Sigmoid colon (tissue), 4 donors: Measurements from ENCODE around the gene SYPL1.

ENCODE experiments used
- CTCF ChIP-seq, 4 experiments: fragments of 450-650 bp in 3 of 4; fragments of 200-600 bp in 1 of 4; IDR thresholded peaks; one replicate each; pipeline ENCODE4 v1.5.1; 2016 to 2019; ENCODE audit warnings: antibody characterized with exemption in 4 of 4, mild to moderate bottlenecking in 3 of 4, moderate library complexity in 2 of 4
- EP300 ChIP-seq, 4 donors: sonication (generic); formaldehyde crosslinking; IDR thresholded peaks; one replicate each; pipeline ENCODE4 v1.6.1; 2017; ENCODE audit warnings: antibody characterized with exemption in 4 of 4
- POLR2A ChIP-seq, 2 donors: fragments of 450-650 bp; IDR thresholded peaks; one replicate each; pipeline ENCODE4 v1.6.1; 2016; ENCODE audit warnings: antibody characterized with exemption in 2 of 2, mild to moderate bottlenecking in 2 of 2, moderate library complexity in 2 of 2
- POLR2AphosphoS5 ChIP-seq, 4 donors: sonication (generic); formaldehyde crosslinking; IDR thresholded peaks; one replicate each; pipeline ENCODE4 v1.6.1; 2017; ENCODE audit warnings: antibody characterized with exemption in 4 of 4

GRCh38 chr7:106065575-106066500 lies 46.3 kb downstream of the SYPL1 start:
- no peak for TF ChIP-seq CTCF (IDR thresholded peaks at IDR 0.05)
- TF ChIP-seq POLR2AphosphoS5 (IDR thresholded peaks at IDR 0.05), result peak in 2 of 4 donors; percentile 9 to 13
- peak in 1 of 2 donors; percentile 2 for TF ChIP-seq POLR2A (IDR thresholded peaks at IDR 0.05)
- no peak for TF ChIP-seq EP300 (IDR thresholded peaks at IDR 0.05)
